HG03039 (cell line): ENCODE results near the gene CFL2.
"Not testable (repeated sequence)": the region's sequence is repeated elsewhere in the genome, so short reads cannot be mapped to it uniquely, and the experiment has no call there.

Source experiments
- ATAC-seq: cut with Tn5 transposase; IDR thresholded peaks from one replicate; pipeline ENCODE4 v1.9.1; 2021; ENCODE audit warnings: mild to moderate bottlenecking, moderate library complexity; ENCODE audit not compliant: unreplicated experiment

Gene CFL2

GRCh38 chr14:34711796-34712712 is 2.3 kb downstream of the CFL2 start:
- no peak for ATAC-seq

GRCh38 chr14:34711169-34711568 is 3.2 kb downstream of the CFL2 start:
- ATAC-seq = peak; percentile 35

GRCh38 chr14:34710744-34711143 is 3.6 kb downstream of the CFL2 start:
- no peak for ATAC-seq

- no peak for ATAC-seq
These were observed 4.4 kb downstream of the CFL2 start for GRCh38 chr14:34710006-34710405.

- no peak for ATAC-seq
These were observed 6.7 kb downstream of the CFL2 start for GRCh38 chr14:34707722-34708121.

GRCh38 chr14:34701808-34702207 is 12.6 kb downstream of the CFL2 start:
- no peak for ATAC-seq

GRCh38 chr14:34700622-34701130 is 13.7 kb downstream of the CFL2 start:
- no peak for ATAC-seq

GRCh38 chr14:34699873-34700621 is 14.3 kb downstream of the CFL2 start:
- ATAC-seq = no peak

- not testable (repeated sequence) for ATAC-seq
These were observed 20.2 kb downstream of the CFL2 start for GRCh38 chr14:34694216-34694615.

- ATAC-seq = no peak
These were observed 21.0 kb downstream of the CFL2 start for GRCh38 chr14:34693228-34693939.

GRCh38 chr14:34692898-34693227 is 21.5 kb downstream of the CFL2 start:
- ATAC-seq = no peak

GRCh38 chr14:34692348-34692747 is 22.0 kb downstream of the CFL2 start:
- no peak for ATAC-seq

- no peak for ATAC-seq
These were observed 23.2 kb downstream of the CFL2 start for GRCh38 chr14:34691206-34691605.

- no peak for ATAC-seq
These were observed 25.8 kb downstream of the CFL2 start for GRCh38 chr14:34688470-34689206.

GRCh38 chr14:34685819-34686428 is 28.5 kb downstream of the CFL2 start:
- ATAC-seq = no peak

GRCh38 chr14:34684578-34684977 is 29.8 kb downstream of the CFL2 start:
- ATAC-seq = no peak

GRCh38 chr14:34682787-34683321 is 31.5 kb downstream of the CFL2 start:
- ATAC-seq = no peak

- no peak for ATAC-seq
These were observed 33.5 kb downstream of the CFL2 start for GRCh38 chr14:34680806-34681479.

- ATAC-seq = no peak
These were observed 35.7 kb downstream of the CFL2 start for GRCh38 chr14:34678735-34679134.
